Stimulated activated CD8-positive, alpha-beta memory T cell treated with anti-CD3 and anti-CD28 coated beads, Interleukin-7, amount 100 ng/mL, for 1 hour (primary cell): Measurements from ENCODE around the gene DISC1.
A peak's percentile ranks its signal among the peaks of the same experiment; 100 is the strongest.
"Not testable (repeated sequence)": the region's sequence is repeated elsewhere in the genome, so short reads cannot be mapped to it uniquely, and the experiment has no call there.

Experiments
- DNase-seq, 2 donors: peaks; one replicate each; pipeline ENCODE4 v3.0.0-alpha.2; 2020; ENCODE audit warnings: low read depth in 2 of 2

The DISC1 gene

DNA sequence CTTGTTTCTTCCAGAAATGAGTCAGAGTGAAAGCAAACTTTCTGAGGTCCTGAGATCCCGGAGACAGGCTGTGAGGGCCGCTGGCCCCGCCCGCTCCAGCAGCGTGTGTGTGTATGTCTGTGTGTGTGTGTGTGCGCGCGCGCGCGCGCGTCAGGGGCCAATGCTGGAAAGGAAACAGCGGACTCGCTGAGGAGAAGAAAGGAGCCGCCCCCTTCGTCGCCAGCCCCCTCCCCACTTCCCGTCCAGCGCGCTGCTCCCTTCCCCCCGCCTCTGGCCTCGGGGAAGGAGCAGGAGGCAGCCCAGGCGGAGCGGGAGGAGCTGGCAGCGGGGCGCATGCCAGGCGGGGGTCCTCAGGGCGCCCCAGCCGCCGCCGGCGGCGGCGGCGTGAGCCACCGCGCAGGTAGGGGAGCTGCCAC lies at the start of gene DISC1:
TSS of gene DISC1 (plus strand) at position 256 of the 416 bp plus-strand sequence. CDS start at position 334, 78 bp downstream.
- peak; percentile 14 to 29 for DNase-seq

DNA sequence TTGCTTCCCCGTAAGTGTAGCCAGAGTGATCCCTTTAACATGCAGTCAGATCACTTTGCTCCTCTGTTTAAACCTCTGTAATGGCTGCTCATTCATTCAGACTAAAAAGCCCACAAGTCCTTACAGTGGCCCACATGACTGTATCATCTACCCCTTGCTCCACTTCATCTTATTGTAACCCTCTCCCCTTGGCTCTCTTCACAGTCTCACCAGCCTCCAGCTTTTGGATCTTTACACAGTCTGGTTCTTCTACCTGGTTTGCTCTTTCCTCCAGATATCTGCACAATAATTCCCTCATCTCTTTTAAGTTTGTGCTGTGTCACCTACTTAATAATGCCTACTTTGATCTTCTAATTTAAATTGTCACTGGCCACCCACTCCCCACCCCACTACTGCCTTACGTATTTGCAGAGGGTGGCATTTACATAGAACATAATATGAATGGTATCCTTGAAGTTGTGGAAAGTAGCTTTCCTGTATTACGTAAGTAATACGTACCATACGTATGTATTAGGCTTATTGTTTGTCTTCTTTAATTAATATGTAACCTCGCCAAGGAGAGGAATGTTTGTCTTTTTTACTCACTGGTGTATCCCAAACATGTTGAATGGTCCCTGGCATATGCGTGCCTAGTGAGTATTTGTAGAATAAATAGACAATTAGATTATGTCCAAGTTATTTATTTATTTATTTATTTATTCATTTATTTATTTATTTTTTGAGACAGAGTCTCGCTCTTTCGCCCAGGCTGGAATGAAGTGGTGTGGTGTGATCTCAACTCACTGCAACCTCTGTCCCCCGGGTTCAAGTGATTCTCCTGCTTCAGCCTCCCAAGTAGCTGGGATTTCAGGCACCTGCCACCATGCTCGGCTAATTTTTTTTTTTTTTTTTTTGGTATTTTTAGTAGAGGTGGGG lies 49.5 kb upstream of the DISC1 start:
- DNase-seq: no peak

- DNase-seq: no peak
Measured at GRCh38 chr1:231580874-231581273, 45.7 kb upstream of the DISC1 start.

DNA sequence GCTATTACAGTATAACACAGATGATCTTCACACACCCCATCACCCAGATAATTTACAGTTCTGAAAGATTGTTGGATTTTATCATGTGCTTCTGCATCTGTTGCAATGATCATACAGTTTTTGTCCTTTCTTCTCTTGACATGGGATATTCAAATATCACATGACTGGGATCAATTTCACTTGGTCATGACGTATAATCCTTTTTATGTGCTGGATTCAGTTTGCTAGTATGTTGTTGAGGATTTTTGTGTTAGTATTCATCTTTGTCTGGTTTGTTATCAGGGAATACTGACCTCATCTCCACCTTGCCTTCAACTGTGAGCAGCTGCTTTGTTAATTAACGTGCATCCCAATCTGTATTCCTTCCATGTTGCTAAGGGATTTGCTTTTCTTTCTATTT lies 44.7 kb upstream of the DISC1 start:
- no peak for DNase-seq

DNA sequence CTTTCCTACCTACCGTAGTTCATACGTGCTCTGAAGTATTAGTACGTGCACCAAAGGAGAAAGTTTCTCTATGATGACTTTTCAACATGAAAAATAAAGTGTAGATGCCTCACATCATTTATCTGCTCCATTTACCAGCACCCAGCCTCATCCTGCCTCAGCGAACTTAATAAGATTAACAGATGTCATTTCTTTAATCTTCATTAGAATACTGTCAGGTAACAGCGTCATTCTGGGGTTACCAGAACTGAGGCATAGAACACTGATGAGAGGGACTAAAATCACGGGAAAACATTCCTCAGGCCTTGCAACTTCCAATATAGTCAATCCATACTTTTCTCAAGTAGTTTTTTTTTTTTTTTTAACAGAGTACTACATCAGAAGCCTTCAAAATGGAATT lies 43.2 kb upstream of the DISC1 start:
- no peak for DNase-seq

DNA sequence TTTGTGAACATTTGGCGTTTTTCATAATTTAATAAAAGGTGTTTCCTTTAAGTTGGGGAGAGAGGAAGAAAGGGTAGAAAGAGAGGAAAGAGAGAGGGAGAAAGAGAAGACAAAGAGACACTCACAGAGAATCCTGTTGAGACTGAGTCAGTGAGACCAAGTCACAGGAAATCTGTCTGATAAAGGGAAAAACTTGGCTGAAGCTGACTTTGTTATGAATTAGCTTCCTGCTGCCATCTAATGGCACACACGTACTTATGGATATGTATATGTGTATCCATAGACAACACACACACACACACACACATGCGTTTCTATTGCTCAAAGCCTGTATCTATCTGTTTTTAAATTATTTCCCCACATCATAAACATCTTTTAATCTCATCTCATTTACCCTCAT lies 42.5 kb upstream of the DISC1 start:
- DNase-seq: no peak

DNA sequence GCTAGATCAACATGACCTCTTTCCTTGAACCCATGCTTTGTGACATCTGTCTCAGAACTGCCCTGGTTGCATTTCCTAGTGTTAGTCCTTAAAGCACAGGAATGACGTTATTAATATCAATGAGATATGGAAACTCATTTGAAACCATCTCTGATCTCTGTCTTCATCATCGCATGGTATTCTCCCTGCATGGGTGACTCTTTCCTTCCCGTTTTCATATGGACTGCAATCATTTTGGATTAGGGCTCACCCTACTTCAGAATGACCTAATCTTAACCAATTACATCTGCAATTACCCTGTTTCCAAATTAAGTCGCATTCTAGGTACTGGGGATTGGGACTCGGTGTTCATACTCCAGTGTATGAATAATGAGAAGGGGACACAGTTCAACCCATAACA lies 41.7 kb upstream of the DISC1 start:
- DNase-seq: no peak

DNA sequence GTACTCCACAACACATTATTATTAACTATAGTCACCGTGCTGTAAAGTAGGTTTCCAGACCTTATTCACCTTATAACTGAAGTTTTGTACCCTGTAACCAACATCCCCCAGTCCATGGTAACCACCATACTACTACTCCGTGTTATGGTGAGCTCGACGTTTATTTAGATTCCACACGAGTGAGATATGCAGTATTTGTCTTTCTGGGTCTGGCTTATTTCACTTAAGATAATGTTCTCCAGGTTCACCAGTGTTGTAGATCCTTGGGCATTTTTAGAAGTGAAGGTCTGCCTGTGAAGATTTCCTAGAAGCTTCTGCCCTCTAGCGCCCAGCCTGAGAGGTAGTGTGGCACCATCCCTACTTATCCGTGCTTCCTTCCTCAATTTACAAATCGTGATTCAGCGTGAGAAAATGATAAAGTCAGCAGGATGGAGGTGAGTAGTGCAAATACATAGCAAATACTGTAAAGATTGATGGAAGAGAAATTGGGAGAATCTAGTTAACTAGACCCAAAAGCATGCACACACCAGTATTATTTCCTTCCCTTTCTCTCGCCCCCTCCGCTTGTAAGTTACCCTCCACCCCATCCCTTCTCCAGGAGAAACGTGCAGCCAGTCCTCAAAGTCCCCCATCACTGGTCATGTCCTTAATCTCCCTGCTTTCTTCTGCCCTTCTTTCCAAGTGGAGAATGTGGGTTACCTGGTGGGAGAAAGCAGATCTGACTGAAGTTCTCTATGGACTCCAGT lies 36.0 kb upstream of the DISC1 start:
- DNase-seq: no peak

GRCh38 chr1:231591466-231591865 lies 35.1 kb upstream of the DISC1 start:
- no peak for DNase-seq

DNA sequence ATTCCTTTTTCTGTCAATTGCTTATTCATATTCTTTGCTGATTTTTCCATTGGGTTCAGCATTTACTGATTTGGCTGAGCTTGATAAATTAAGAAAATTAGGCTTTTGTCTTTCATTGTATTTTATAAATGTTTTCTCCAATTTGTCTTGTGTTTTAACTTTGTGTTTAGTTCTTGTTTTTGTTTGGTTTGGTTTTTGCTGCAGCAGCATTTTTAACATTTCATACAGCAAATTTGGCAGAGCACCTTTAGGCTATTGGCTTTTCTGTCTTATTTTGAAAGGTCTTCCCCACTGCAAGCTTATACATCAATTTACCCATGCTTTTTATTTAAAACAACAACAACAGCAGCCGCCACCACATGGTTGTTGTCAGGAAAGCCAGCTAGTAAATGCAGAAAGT lies 33.8 kb upstream of the DISC1 start:
- DNase-seq: no peak

- not testable (repeated sequence) for DNase-seq
Measured at GRCh38 chr1:231593264-231593663, 33.3 kb upstream of the DISC1 start.

GRCh38 chr1:231594123-231594522 lies 32.5 kb upstream of the DISC1 start:
- DNase-seq: no peak

DNA sequence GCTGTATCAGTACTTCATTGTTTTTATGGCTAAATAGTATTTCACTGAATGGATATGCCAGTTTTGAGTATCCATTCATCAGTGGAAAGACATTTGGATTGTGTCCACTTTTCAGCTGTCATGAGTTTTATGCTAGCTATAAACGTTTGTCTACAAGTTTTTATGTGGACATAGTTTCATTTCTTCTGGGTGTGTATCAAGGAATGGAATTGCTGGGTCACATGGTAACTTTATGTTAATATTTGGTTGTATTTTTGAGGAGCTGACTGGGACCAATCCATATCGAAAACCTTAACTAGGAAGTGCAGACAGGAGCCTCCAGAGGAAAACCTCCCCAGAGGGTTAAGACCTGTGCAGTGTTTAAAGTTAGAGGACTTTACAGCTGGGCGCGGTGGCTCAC lies 31.8 kb upstream of the DISC1 start:
- no peak for DNase-seq

DNA sequence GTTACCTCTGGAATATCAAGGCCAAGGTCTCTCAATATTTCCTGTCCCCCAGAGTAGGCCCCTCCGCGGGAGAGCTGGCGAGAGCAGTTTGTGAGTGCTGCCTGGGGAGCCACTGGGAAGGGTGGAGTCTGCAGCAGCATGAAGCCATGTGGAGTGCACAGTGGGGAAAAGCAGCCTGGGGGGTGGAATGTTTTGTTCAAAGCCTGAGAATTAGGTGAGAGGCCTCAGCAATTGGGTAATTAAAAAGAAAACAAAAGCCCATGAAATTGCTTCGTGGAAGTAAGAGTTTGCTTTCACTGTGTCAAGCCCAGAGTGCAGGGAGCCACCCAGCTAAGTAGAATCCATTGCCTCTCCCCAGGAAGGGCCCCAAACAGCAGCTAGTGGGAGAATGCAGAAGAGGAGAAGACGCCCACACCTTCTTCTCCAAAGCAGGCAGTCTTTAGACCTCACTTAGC lies 30.2 kb upstream of the DISC1 start:
- no peak for DNase-seq

- no peak for DNase-seq
Measured at GRCh38 chr1:231597971-231598370, 28.6 kb upstream of the DISC1 start.

GRCh38 chr1:231600458-231600976 lies 26.1 kb upstream of the DISC1 start:
- no peak for DNase-seq

DNA sequence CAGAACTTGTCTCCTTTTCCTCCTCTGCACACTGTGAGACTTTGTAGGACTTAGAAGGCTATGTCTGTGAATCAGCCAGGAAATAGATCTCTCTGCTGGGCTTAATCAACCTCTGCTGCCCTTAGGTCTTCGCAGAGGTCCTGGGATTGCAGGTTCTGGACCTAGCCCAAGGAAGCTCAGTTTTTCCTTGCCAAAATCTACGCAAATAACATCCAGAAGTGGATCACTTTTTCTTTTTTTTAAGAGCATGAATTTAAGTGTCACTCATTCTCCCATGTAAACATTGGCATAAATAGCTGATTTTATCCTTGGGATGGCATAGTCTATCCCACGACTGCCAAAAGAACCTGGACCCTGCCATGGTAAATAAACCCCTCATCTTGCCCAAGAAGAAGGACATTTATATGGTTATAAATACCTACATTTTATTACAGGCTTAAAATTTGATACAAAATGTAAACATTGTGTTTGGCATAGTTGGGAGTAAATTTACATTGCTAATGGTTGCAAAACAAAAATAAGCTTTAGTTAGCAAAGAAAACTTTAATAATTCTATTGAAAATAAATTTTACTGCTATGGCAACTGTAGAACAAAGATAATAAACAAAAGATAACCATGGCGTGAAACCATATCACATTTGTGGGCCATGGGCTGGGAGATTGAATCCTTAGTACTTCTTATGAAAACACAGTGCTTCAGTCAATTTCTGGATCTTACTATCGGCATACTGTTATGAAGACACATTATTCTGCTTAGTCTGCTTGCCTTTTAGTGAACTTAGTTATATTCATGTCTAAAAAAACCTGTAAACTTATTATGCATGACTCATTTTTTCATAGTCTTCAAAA lies 24.5 kb upstream of the DISC1 start:
- DNase-seq: no peak

GRCh38 chr1:231602673-231602984 lies 24.0 kb upstream of the DISC1 start:
- DNase-seq: no peak

GRCh38 chr1:231603598-231604275 lies 22.9 kb upstream of the DISC1 start:
- no peak for DNase-seq

- DNase-seq: no peak
Measured at GRCh38 chr1:231604276-231604621, 22.3 kb upstream of the DISC1 start.
